Panc1 (cell line): ENCODE data around the gene ROBO4. TPM values are rescaled to one million over a fixed set of nuclear protein-coding genes. Genes with fewer than 3 reads are reported as not detected.

ENCODE experiments used
- ATAC-seq: fragments of 200-7000 bp; cut with Tn5 transposase; 2 replicates; pipeline ENCODE4 v1.9.1; 2020; ENCODE audit warnings: mild to moderate bottlenecking, moderate library complexity
- BruUV-seq: library from RNA; stranded (reverse); fragments of 400-500 nt; replicated peaks from 2 replicates; lab custom pipeline; 2021; lab: Mats Ljungman, UMichigan
- CTCF ChIA-PET: fragments of 300-600 bp; sonication (Branson Sonifier 250); formaldehyde crosslinking; loops from one replicate; lab custom pipeline; 2022; ENCODE audit warnings: antibody characterized with exemption; lab: Charles Lee
- POLR2A ChIA-PET: fragments of 300-600 bp; sonication (Branson Sonifier 250); formaldehyde crosslinking; loops from one replicate; lab custom pipeline; 2022; ENCODE audit warnings: antibody characterized with exemption; lab: Charles Lee
- DNase-seq: peaks from one replicate; pipeline ENCODE4 v3.0.0-alpha.2; 2010; ENCODE audit warnings: low read depth, low spot score
- H3K27ac ChIP-seq: 2 replicates; pipeline ENCODE4 v1.5.1; 2011; ENCODE audit warnings: mild to moderate bottlenecking, low read length, inconsistent platforms
- H3K27me3 ChIP-seq: fragments of 200-500 bp; sonication (Bioruptor generic); 2 replicates; pipeline ENCODE4 v1.6.0; 2014; ENCODE audit warnings: low read length, inconsistent platforms; ENCODE audit not compliant: control insufficient read depth, insufficient read depth
- H3K36me3 ChIP-seq: fragments of 200-500 bp; sonication (Bioruptor generic); 2 replicates; pipeline ENCODE4 v1.5.1; 2014; ENCODE audit warnings: inconsistent platforms, mild to moderate bottlenecking, low read length, moderate library complexity; ENCODE audit not compliant: control insufficient read depth, insufficient read depth
- H3K4me1 ChIP-seq: 2 replicates; pipeline ENCODE4 v1.5.1; 2011; ENCODE audit warnings: inconsistent platforms, mild to moderate bottlenecking, low read length, moderate library complexity; ENCODE audit not compliant: control insufficient read depth, insufficient read depth
- H3K4me3 ChIP-seq, 2 experiments: 2 replicates each; pipeline ENCODE4 v1.5.1; 2011 to 2012; ENCODE audit warnings: low read depth in 2 of 2, low read length in 2 of 2, mild to moderate bottlenecking in 2 of 2, inconsistent platforms in 1 of 2, moderate library complexity in 1 of 2
- H3K9me3 ChIP-seq: fragments of 200-500 bp; sonication (Bioruptor generic); 2 replicates; pipeline ENCODE4 v1.5.1; 2014; ENCODE audit warnings: low read depth, mild to moderate bottlenecking, inconsistent platforms, low read length, moderate library complexity; ENCODE audit not compliant: control insufficient read depth, insufficient read depth
- POLR2AphosphoS5 ChIP-seq: IDR thresholded peaks from 2 replicates; pipeline ENCODE4 v1.6.1; 2012; ENCODE audit warnings: mild to moderate bottlenecking, low read depth, low read length, moderate library complexity
- REST ChIP-seq, 2 experiments: IDR thresholded peaks; 2 replicates each; pipeline ENCODE4 v1.6.1; 2011 to 2012; ENCODE audit warnings: low read depth in 2 of 2, control low read depth in 1 of 2, low read length in 1 of 2, mild to moderate bottlenecking in 1 of 2, moderate library complexity in 1 of 2; ENCODE audit not compliant: insufficient read depth in 1 of 2
- SIN3A ChIP-seq: IDR thresholded peaks from 2 replicates; pipeline ENCODE4 v1.6.1; 2012; ENCODE audit warnings: low read depth, mild to moderate bottlenecking, low read length, moderate library complexity, borderline replicate concordance; ENCODE audit not compliant: insufficient read depth
- TCF7L2 ChIP-seq: IDR thresholded peaks from 2 replicates; pipeline ENCODE4 v1.6.1; 2011; ENCODE audit warnings: mild to moderate bottlenecking, low read depth, low read length, inconsistent platforms
- in situ Hi-C: cut with HindIII; loops from 2 replicates; pipeline ENCODE4 v1.10.0; 2016; ENCODE audit warnings: low sequenced_read_pairs, low pct_unique_long_range_greater_than_20kb
- intact Hi-C: fragments of 100-400 bp; cut with micrococcal nuclease; formaldehyde crosslinking; loops from one replicate; pipeline ENCODE4 v1.10.0; 2022; ENCODE audit not compliant: unreplicated experiment
- total RNA-seq: library from RNA; stranded (reverse); gene quantifications from one replicate; pipeline ENCODE4 v1.2.1, GENCODE V29; 2021; ENCODE audit not compliant: unreplicated experiment
- TF ChIP-seq, protein P1 (sequence below): fragments of 450-650 bp; IDR thresholded peaks from 2 replicates; pipeline ENCODE4 v1.5.1; 2017; ENCODE audit warnings: mild to moderate bottlenecking

ROBO4 gene
- total RNA-seq, 1 experiment from 2014 or later = 0.26 TPM

- POLR2A ChIA-PET = interaction anchor here (0.6 kb wide), 1 partner anchor 532 kb away, joined by 3 read pairs; no protein-coding TSS in a partner anchor
- Histone ChIP-seq H3K27me3 (peaks cover 5% of the 10 kb centered on the region; the same call in 1 of the 2 replicates), H3K27ac (no peak overlapping the region), H3K4me3 (no peak overlapping the region), H3K9me3 (no peaks in the 10 kb centered on the region), H3K36me3 (no peaks in the 10 kb centered on the region), H3K4me1 (no peaks in the 10 kb centered on the region)
- DNase-seq (no peak), ATAC-seq (no peak)
- in situ Hi-C loops (no loop called here), intact Hi-C loops (no loop called here)
- no peak for TF ChIP-seq POLR2AphosphoS5
- TF ChIP-seq REST (IDR thresholded peaks at IDR 0.05; ENCODE audit: insufficient read depth in 1 of 2, low read depth in 2 of 2, low read length in 1 of 2) = no peak
- TF ChIP-seq SIN3A = no peak
- TF ChIP-seq TCF7L2 = no peak
- TF ChIP-seq, protein P1, sequence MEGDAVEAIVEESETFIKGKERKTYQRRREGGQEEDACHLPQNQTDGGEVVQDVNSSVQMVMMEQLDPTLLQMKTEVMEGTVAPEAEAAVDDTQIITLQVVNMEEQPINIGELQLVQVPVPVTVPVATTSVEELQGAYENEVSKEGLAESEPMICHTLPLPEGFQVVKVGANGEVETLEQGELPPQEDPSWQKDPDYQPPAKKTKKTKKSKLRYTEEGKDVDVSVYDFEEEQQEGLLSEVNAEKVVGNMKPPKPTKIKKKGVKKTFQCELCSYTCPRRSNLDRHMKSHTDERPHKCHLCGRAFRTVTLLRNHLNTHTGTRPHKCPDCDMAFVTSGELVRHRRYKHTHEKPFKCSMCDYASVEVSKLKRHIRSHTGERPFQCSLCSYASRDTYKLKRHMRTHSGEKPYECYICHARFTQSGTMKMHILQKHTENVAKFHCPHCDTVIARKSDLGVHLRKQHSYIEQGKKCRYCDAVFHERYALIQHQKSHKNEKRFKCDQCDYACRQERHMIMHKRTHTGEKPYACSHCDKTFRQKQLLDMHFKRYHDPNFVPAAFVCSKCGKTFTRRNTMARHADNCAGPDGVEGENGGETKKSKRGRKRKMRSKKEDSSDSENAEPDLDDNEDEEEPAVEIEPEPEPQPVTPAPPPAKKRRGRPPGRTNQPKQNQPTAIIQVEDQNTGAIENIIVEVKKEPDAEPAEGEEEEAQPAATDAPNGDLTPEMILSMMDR = no peak
- no TSS peak for BruUV-seq
- CTCF ChIA-PET = no interaction called here
Measured at GRCh38 chr11:124943741-124944140, 46.1 kb upstream of the ROBO4 start.

GRCh38 chr11:124943254-124943616, 45.6 kb upstream of the ROBO4 start:
- no peak for TF ChIP-seq TCF7L2
- no peak for TF ChIP-seq SIN3A
- no peak for TF ChIP-seq POLR2AphosphoS5
- TF ChIP-seq, protein P1 = no peak
- TF ChIP-seq REST (IDR thresholded peaks at IDR 0.05; ENCODE audit: insufficient read depth in 1 of 2, low read depth in 2 of 2, low read length in 1 of 2) = no peak
- DNase-seq (no peak), ATAC-seq (no peak)
- CTCF ChIA-PET = no interaction called here
- intact Hi-C loops (no loop called here), in situ Hi-C loops (no loop called here)
- no peaks in the 10 kb centered on the region for H3K36me3 ChIP-seq
- peaks cover 7% of the 10 kb centered on the region for H3K27me3 ChIP-seq
- H3K4me1 ChIP-seq = no peaks in the 10 kb centered on the region
- BruUV-seq = no TSS peak
- no peak overlapping the region for H3K27ac ChIP-seq
- POLR2A ChIA-PET = no interaction called here
- no peak overlapping the region for H3K4me3 ChIP-seq
- H3K9me3 ChIP-seq = no peaks in the 10 kb centered on the region
